Measurements from ENCODE around the gene PTPRN2. TPM values are rescaled to one million over a fixed set of nuclear protein-coding genes. Genes with fewer than 3 reads are reported as not detected.
"Not testable (repeated sequence)": the region's sequence is repeated elsewhere in the genome, so short reads cannot be mapped to it uniquely, and the experiment has no call there.

Gene PTPRN2
- total RNA-seq, 2 experiments from 2014 or later, result 4.7 to 4.8 TPM

DNA sequence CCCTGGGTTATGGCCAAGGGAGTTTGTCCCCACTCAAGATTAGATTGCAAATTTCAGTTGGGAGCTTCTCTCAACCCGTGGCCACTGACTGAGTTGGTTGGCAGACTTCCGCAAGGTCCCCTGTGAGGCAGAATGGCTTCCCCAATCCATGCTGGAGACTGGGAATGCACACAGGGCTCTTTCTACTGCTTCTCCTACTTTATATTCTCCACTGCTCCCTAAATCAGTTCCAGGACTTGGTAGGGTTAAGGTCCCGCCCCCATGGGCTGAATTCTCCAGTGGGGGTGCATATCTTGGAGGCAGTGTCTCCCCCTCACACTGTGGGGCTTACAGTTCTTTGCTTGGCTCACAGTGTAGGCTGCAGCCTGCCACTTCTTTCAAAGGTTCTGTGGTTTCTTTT lies 404.2 kb downstream of the PTPRN2 start:
- Mint-ChIP-seq H3K27ac (no peak overlapping the region), H3K36me3 (ENCODE audit: low read depth) (no peaks in the 10 kb centered on the region), H3K4me1 (no peaks in the 10 kb centered on the region), H3K4me3 (no peak overlapping the region), H3K9me3 (peaks cover 11% of the 10 kb centered on the region), H3K27me3 (no peaks in the 10 kb centered on the region)
- ChIA-PET POLR2A (no interaction called here), CTCF (no interaction called here)
- no peak for DNase-seq

DNA sequence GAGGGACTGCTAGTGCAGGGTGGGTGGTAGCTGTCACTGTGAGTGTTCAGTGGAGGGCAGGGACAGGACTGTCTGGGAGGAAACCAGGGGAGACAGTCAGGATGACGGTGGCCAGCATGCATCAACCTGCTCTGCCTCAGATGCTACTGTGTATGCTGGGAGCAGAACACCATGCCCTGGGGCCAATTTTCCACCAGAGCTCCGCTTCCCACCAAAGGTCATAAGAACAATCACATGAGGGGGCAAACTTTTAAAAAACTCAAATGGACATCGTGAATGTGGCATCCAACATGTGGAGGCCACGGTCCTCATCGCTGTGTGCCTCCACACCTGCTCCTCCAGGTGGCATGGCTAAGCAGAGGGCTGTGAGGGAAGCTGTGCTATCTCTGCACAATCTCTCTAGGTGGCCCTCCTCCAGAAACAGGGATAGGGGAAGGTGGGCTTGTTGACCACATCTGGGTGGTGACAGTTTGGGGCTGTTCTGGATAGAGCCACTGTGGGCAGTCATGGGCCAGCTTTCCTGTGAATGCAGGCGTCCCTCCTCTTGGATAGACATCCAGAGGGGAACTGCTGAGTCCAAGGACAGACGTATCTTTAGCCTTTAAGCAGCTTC lies 411.0 kb downstream of the PTPRN2 start:
- POLR2A ChIA-PET, result no interaction called here
- Mint-ChIP-seq H3K4me1 (no peaks in the 10 kb centered on the region), H3K9me3 (peaks cover 43% of the 10 kb centered on the region), H3K4me3 (no peak overlapping the region), H3K36me3 (ENCODE audit: low read depth) (no peaks in the 10 kb centered on the region), H3K27ac (no peak overlapping the region), H3K27me3 (no peaks in the 10 kb centered on the region)
- CTCF ChIA-PET, result no interaction called here
- DNase-seq, result no peak

DNA sequence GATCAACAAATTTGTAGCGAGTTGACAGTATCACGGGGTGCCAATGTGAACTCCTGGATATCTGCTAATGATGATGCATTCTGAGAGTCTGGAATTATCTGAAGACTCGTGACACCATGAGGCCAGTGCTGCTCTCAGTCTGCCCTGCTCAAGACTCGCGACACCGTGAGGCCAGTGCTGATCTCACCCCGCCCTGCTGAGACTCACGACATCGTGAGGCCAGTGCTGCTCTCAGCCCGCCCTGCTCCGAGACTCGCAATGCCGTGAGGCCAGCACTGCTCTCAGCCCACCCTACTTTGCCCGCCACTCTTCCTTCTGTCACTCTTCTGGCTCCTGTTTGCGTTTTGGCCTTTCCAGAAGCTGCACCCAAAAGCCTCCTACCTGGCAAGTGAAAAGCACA lies 411.8 kb downstream of the PTPRN2 start:
- Mint-ChIP-seq H3K27ac (no peak overlapping the region), H3K9me3 (peaks cover 41% of the 10 kb centered on the region), H3K4me3 (no peak overlapping the region), H3K36me3 (ENCODE audit: low read depth) (no peaks in the 10 kb centered on the region), H3K4me1 (no peaks in the 10 kb centered on the region), H3K27me3 (no peaks in the 10 kb centered on the region)
- POLR2A ChIA-PET, result no interaction called here
- no peak for DNase-seq
- CTCF ChIA-PET, result no interaction called here

DNA sequence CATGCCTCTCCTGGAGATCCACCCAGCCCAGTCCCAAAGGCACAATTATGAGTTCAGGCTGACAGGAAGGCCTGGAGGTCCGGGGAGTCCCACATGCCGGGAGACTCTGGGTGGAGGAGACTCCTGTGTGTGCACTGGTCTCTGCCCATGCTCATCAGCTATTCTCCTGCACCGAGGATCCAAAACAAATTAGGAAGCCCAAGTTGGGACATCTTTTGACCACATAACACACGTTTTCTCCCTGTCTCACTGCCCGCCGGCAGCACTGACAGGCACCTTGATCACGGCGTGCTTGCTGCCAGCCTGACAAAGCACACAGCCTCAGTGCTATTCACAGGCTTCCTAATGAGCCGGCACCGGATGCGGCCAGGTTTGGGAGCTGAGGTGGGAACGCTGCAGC lies 412.7 kb downstream of the PTPRN2 start:
- ChIA-PET POLR2A (no interaction called here), CTCF (no interaction called here)
- H3K4me3 Mint-ChIP-seq, result no peak overlapping the region
- H3K9me3 Mint-ChIP-seq, result peaks cover 41% of the 10 kb centered on the region
- no peaks in the 10 kb centered on the region for H3K4me1 Mint-ChIP-seq
- H3K27ac Mint-ChIP-seq, result no peak overlapping the region
- no peak for DNase-seq
- no peaks in the 10 kb centered on the region for H3K27me3 Mint-ChIP-seq
- H3K36me3 Mint-ChIP-seq (ENCODE audit: low read depth), result no peaks in the 10 kb centered on the region

DNA sequence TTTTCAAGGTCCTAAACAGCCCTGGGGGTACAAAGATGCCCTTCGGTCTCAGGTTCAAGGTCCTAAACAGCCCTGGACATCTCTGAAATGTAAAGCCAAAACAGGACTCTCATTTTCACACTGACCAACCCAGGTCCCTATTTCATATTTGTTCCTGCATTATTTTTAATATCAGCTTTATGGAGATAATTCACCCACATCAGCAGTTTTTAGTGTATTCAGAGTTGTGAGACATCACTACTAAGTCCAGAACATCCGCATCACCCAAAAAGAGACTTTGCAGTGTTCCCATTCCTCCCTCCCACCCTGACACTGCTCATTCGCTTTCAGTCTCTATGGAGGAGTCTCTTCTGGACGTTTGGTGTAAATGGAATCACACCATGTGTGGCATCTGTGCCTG lies 420.2 kb downstream of the PTPRN2 start:
- Mint-ChIP-seq H3K27ac (no peak overlapping the region), H3K27me3 (no peaks in the 10 kb centered on the region), H3K4me1 (no peaks in the 10 kb centered on the region), H3K9me3 (peaks cover 17% of the 10 kb centered on the region), H3K4me3 (no peak overlapping the region), H3K36me3 (ENCODE audit: low read depth) (no peaks in the 10 kb centered on the region)
- CTCF ChIA-PET, result no interaction called here
- POLR2A ChIA-PET, result no interaction called here
- no peak for DNase-seq

DNA sequence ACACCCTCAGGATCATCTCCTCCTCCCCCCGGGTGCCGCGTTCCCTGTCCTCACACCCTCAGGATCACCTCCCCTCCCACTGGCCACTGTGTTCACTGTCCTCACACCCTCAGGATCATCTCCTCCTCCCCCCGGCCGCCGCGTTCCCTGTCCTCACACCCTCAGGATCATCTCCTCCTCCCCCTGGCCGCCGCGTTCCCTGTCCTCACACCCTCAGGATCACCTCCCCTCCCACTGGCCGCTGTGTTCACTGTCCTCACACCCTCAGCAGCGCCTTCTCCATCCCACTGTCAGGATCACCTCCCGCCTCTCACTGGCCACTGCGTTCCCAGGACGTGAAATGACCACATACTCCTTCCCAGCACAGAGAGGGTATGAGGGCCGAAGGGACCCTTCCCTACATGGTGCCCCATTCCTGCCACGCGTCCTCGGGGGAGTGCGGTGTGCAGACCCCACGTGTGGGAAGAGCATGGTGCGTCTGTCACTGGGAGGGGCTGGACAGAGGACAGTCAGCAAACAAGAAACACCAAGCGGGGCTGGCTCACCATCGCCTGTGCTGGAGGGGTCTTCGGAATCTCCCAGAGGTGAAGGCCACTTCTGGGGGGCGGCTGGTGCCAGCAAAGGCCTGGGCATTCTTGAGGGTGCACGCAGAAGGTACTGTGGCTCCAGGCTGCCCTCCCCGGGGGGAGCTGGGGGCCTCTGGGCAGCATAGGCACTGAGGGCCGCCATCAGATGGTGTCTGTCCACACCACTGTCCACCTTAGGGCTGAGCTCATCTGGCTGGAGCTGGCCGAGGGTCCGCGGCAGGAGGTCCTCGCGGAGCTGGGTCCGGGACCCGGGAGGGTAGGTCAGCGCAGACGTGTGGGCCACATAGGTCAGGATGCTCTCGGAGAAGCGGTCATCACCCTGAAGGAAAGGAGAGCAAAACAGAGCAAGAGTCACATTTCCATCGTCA lies 421.0 kb downstream of the PTPRN2 start:
- no peaks in the 10 kb centered on the region for H3K36me3 Mint-ChIP-seq (ENCODE audit: low read depth)
- peaks cover 15% of the 10 kb centered on the region for H3K9me3 Mint-ChIP-seq
- no peak overlapping the region for H3K4me3 Mint-ChIP-seq
- ChIA-PET POLR2A (no interaction called here), CTCF (no interaction called here)
- H3K4me1 Mint-ChIP-seq, result no peaks in the 10 kb centered on the region
- no peak overlapping the region for H3K27ac Mint-ChIP-seq
- no peak for DNase-seq
- no peaks in the 10 kb centered on the region for H3K27me3 Mint-ChIP-seq

DNA sequence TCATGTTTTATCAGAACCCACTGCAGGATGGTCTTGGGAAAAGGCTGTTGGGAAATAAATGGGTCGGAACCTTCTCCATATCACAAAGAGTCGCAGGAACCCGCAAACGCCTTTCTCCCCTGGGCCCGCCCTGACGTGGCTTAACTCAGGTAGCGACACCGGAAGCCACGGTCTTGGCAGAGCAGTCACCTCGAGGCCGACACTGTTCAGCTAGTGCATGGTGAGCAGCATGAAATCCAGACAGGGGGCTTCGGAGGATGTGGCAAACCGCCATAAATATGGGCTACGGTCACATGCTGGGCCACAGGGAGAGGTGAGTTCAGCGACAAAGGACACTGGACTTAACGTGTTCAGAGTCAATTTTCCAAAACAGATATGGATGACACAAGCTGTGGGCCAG lies 421.9 kb downstream of the PTPRN2 start:
- Mint-ChIP-seq H3K36me3 (ENCODE audit: low read depth) (no peaks in the 10 kb centered on the region), H3K4me3 (no peak overlapping the region), H3K27me3 (no peaks in the 10 kb centered on the region), H3K4me1 (no peaks in the 10 kb centered on the region), H3K9me3 (peaks cover 15% of the 10 kb centered on the region), H3K27ac (no peak overlapping the region)
- ChIA-PET POLR2A (no interaction called here), CTCF (no interaction called here)
- no peak for DNase-seq

DNA sequence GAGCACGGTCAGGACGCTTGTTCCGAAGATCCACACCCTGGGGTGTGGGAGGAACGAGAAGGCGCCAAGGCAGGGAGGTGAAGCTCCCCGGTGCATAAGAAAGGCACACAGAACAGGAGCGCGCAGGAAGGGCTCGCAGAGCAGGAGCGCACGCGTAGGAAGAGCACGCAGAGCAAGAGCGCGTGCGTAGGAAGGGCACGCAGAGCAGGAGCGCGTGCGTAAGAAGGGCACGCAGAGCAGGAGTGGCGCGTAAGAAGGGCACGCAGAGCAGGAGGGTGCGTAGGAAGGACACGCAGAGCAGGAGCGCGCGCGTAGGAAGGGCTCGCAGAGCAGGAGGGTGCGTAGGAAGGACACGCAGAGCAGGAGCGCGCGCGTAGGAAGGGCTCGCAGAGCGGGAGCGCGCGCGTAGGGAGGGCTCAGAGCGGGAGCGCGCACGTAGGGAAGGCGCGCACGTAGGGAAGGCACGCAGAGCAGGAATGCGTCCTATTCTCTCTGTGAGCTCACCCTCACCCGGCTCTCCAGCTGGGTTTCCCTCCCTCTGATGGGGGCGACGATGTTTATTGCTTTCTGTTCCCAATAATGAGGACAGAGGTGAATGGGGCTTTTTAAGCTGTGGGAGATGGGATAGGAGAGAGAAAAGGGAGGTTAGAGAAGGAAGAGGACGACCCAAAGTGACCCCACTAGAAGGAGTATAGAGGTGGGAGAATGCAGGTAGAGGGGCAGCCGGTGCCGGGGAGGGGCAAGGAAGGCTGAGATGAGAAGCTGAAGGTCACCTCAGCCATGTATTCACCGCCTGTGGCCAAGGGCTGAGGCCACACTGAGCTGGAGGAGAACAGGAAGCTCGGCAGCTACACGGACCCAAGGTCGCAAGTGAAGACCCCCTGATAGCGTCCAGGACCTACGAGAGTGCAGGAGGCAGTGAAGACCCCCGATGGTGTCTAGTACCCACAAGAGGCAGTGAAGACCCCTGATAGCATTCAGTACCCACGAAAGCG lies 423.2 kb downstream of the PTPRN2 start:
- H3K27me3 Mint-ChIP-seq, result no peaks in the 10 kb centered on the region
- POLR2A ChIA-PET, result no interaction called here
- CTCF ChIA-PET, result no interaction called here

DNA sequence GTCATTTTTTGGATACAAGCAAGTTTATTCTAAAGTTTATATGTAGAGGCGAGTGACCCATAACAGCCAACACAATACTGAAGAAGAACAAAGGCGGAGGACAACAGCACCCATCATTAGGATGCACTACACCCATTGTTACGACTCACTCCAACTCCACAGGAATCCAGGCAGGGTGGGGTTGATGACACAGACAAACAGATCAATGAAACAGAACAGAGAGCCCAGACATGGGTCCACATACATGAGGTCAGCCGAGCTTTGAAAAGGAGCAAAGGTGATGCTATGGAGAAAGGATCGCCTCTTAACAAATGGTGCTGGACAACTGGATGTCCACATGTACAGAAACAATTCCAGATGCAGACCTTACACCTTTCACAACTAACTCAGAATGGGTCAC lies 426.4 kb downstream of the PTPRN2 start:
- peaks cover 25% of the 10 kb centered on the region for H3K9me3 Mint-ChIP-seq
- H3K36me3 Mint-ChIP-seq (ENCODE audit: low read depth), result no peaks in the 10 kb centered on the region
- ChIA-PET POLR2A (no interaction called here), CTCF (no interaction called here)
- DNase-seq, result no peak
- H3K4me1 Mint-ChIP-seq, result no peaks in the 10 kb centered on the region
- no peak overlapping the region for H3K4me3 Mint-ChIP-seq
- no peak overlapping the region for H3K27ac Mint-ChIP-seq
- no peaks in the 10 kb centered on the region for H3K27me3 Mint-ChIP-seq

More for the DNA sequence above, 423.2 kb downstream of the PTPRN2 start:
- Mint-ChIP-seq H3K4me3 (no peak overlapping the region), H3K4me1 (no peaks in the 10 kb centered on the region), H3K36me3 (ENCODE audit: low read depth) (no peaks in the 10 kb centered on the region), H3K9me3 (peaks cover 15% of the 10 kb centered on the region), H3K27ac (no peak overlapping the region)
- DNase-seq, result no peak

DNA sequence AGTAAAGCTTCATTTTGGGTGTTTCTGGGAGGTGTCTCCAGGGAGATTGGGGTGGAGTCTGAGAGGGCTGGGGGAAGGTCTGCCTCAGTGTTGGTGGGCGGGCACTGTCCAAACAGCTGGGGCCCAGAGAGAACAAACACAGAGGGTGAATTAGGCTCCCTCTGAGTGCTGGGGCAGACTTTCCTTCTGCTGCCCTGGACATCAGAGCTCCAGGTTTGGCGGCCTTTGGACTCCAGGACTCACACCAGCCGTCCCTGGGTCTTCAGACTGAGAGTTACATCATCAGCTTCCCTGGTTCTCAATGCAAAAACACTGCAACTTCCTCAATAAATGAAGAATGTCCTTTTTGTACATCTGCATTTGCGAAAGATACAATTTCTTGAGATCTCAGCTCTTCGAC lies 427.4 kb downstream of the PTPRN2 start:
- Mint-ChIP-seq H3K27ac (no peak overlapping the region), H3K4me3 (no peak overlapping the region), H3K9me3 (peaks cover 33% of the 10 kb centered on the region), H3K4me1 (no peaks in the 10 kb centered on the region), H3K27me3 (no peaks in the 10 kb centered on the region), H3K36me3 (ENCODE audit: low read depth) (no peaks in the 10 kb centered on the region)
- DNase-seq, result no peak
- ChIA-PET CTCF (no interaction called here), POLR2A (no interaction called here)

DNA sequence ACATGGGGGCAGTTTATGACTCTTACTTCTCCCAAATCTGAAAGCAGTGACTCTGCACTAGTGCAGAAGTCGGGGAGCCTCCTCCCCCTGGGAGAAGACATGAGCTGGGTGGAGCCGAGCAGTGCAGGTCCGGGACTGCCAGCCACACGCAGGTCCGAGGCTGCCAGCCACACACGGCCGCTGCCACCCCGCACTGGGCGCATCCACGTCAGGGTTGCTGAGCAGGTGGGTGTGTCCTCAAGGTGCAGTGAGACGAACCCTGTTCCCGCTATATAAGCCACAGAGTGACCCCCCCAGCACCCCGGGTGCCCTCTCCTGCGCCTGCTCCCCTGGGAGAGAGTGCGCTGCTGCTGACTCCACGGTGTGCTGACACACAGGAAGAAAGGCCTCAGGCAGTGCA lies 430.2 kb downstream of the PTPRN2 start:
- Mint-ChIP-seq H3K4me1 (no peaks in the 10 kb centered on the region), H3K36me3 (ENCODE audit: low read depth) (no peaks in the 10 kb centered on the region), H3K4me3 (no peak overlapping the region), H3K9me3 (peaks cover 28% of the 10 kb centered on the region), H3K27ac (no peak overlapping the region), H3K27me3 (no peaks in the 10 kb centered on the region)
- ChIA-PET POLR2A (no interaction called here), CTCF (no interaction called here)
- DNase-seq, result no peak

DNA sequence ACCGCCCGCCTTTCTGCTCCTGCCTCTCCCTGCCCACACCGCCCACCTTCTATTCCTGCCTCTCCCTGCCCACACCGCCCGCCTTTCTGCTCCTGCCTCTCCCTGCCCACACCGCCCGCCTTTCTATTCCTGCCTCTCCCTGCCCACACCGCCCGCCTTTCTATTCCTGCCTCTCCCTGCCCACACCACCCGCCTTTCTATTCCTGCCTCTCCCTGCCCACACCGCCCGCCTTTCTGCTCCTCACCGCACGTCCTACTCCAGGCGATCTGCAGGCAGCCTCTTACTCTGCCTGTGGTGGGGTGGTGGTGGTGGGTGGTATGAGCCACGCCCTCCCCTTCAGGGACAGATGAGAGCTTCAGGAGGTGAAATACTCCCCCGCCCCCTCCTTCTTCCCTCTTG lies 436.4 kb downstream of the PTPRN2 start:
- POLR2A ChIA-PET; H3K36me3 Mint-ChIP-seq (ENCODE audit: low read depth); CTCF ChIA-PET; H3K27me3 Mint-ChIP-seq; H3K4me1 Mint-ChIP-seq; H3K27ac Mint-ChIP-seq; H3K4me3 Mint-ChIP-seq: not testable (repeated sequence)
- peaks cover 32% of the 10 kb centered on the region for H3K9me3 Mint-ChIP-seq
- DNase-seq, result peak; percentile 24

DNA sequence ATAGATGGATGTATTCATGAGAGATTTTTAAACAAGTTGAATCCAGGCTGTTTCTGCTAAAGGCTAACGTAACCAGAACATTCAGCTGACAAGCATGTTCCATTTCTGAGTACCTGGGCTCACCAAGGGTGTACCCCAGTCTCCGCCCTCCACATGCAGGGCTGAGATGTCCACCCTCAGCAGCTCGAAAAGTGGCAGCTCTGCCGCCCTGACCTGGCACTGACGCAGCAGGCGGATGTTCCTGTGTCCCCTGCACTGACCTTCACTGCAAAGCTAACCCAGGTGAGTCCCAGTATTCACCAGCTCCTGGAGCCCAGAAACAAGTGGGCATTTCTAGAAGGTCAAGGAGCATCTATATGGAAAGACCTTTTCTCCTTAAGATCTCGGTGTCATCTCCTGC lies 437.4 kb downstream of the PTPRN2 start:
- POLR2A ChIA-PET, result no interaction called here
- H3K4me3 Mint-ChIP-seq, result no peak overlapping the region
- no peaks in the 10 kb centered on the region for H3K4me1 Mint-ChIP-seq
- H3K27ac Mint-ChIP-seq, result no peak overlapping the region
- no peaks in the 10 kb centered on the region for H3K27me3 Mint-ChIP-seq
- peaks cover 31% of the 10 kb centered on the region for H3K9me3 Mint-ChIP-seq
- H3K36me3 Mint-ChIP-seq (ENCODE audit: low read depth), result no peaks in the 10 kb centered on the region
- no peak for DNase-seq
- CTCF ChIA-PET, result no interaction called here
